Peyer's patch (tissue), 4 donors: ENCODE data around the gene AGAP1. TPM values are rescaled to one million over a fixed set of nuclear protein-coding genes. Genes with fewer than 3 reads are reported as not detected.

ENCODE experiments used
- DNase-seq, 3 donors: peaks; one replicate each; pipeline ENCODE4 v3.0.0-alpha.2; 2017 to 2019
- H3K27ac ChIP-seq, 4 donors: fragments of 200-600 bp; sonication (generic); one replicate each; pipeline ENCODE4 v1.5.1; 2016 to 2019
- H3K27me3 ChIP-seq, 2 donors: fragments of 200-600 bp; sonication (generic); one replicate each; pipeline ENCODE4 v1.5.1; 2019
- H3K36me3 ChIP-seq, 3 donors: fragments of 200-600 bp; sonication (generic); one replicate each; pipeline ENCODE4 v1.5.1; 2016 to 2019
- H3K4me1 ChIP-seq, 4 donors: fragments of 200-600 bp; sonication (generic); one replicate each; pipeline ENCODE4 v1.5.1; 2016 to 2019
- H3K4me3 ChIP-seq, 4 donors: fragments of 200-600 bp; sonication (generic); 1 replicate in 3 of 4; 2 replicates in 1 of 4; pipeline ENCODE4 v1.5.1; 2016 to 2019; ENCODE audit warnings: mild to moderate bottlenecking in 1 of 4
- H3K9me3 ChIP-seq, 4 donors: fragments of 200-600 bp; sonication (generic); one replicate each; pipeline ENCODE4 v1.5.1; 2016 to 2019; ENCODE audit warnings: mild to moderate bottlenecking in 1 of 4
- POLR2A ChIP-seq, 2 donors: fragments of 450-650 bp; IDR thresholded peaks; one replicate each; pipeline ENCODE4 v1.5.1; 2017; ENCODE audit warnings: antibody characterized with exemption in 2 of 2, mild to moderate bottlenecking in 2 of 2, moderate library complexity in 2 of 2
- total RNA-seq, 4 donors: library from RNA; depleted of rRNA; stranded (reverse); fragments of >200 nt; gene quantifications; one replicate each; pipeline ENCODE4 v1.1.0, GENCODE V29; 2016
- TF ChIP-seq, protein P1 (sequence below), 6 experiments: fragments of 450-650 bp in 4 of 6; fragments of 200-600 bp in 2 of 6; sonication (generic) in 1 of 6; IDR thresholded peaks; one replicate each; pipeline ENCODE4 v1.5.1; 2017 to 2019; ENCODE audit warnings: antibody characterized with exemption in 6 of 6, mild to moderate bottlenecking in 3 of 6, moderate library complexity in 1 of 6

Gene AGAP1
- total RNA-seq, 4 donors from 2014 or later = 55.7 to 79.1 (median 66.9) TPM

DNA sequence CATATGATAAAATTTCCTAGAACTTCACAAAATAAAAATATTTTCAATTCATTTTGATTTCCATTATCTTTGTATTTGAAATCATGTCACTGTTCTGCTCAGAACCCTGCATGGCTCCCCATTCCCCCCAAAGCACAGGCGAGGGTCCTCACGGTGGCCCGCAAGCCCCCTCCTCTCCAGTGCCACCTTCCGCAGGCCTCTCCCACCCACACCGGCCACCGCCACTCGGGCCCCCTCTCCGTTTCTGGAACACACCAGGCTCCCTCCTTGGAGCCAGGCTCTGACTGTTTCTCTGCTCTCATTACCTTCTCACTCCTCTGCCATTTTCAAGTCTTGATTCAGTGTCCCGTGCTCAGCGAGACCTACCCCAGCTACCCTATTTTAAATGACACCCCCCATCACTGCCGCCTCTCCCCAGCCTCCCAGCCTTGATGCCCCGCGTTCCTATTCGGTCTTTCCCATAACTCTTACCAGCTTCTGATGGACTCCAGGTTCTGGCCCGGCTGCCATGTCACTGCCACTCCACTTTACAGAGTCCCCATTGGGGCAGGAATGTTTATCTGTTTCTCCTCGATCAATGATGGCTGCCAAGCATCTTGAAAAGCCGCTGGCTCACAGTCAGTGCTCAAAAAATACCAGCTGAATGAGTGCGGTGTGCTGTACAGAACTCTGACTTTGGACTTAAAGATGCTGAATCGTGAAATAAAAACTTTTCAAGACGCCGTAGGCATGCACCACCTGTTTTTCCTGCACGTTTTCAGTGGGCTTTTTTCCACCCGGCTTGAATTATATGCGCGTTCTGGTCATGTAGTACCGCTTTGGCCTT lies 473.3 kb downstream of the AGAP1 start:
- Histone ChIP-seq H3K9me3 (no peaks in the 10 kb centered on the region), H3K4me1 (no peaks in the 10 kb centered on the region), H3K4me3 (no peak overlapping the region), H3K27ac (no peak overlapping the region), H3K27me3 (no peaks in the 10 kb centered on the region), H3K36me3 (peaks cover 0 to 22% (median 0%) of the 10 kb centered on the region in 3 donors)
- TF ChIP-seq POLR2A (IDR thresholded peaks at IDR 0.05) = no peak
- TF ChIP-seq, protein P1, sequence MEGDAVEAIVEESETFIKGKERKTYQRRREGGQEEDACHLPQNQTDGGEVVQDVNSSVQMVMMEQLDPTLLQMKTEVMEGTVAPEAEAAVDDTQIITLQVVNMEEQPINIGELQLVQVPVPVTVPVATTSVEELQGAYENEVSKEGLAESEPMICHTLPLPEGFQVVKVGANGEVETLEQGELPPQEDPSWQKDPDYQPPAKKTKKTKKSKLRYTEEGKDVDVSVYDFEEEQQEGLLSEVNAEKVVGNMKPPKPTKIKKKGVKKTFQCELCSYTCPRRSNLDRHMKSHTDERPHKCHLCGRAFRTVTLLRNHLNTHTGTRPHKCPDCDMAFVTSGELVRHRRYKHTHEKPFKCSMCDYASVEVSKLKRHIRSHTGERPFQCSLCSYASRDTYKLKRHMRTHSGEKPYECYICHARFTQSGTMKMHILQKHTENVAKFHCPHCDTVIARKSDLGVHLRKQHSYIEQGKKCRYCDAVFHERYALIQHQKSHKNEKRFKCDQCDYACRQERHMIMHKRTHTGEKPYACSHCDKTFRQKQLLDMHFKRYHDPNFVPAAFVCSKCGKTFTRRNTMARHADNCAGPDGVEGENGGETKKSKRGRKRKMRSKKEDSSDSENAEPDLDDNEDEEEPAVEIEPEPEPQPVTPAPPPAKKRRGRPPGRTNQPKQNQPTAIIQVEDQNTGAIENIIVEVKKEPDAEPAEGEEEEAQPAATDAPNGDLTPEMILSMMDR (IDR thresholded peaks at IDR 0.05) = no peak
- no peak for DNase-seq

DNA sequence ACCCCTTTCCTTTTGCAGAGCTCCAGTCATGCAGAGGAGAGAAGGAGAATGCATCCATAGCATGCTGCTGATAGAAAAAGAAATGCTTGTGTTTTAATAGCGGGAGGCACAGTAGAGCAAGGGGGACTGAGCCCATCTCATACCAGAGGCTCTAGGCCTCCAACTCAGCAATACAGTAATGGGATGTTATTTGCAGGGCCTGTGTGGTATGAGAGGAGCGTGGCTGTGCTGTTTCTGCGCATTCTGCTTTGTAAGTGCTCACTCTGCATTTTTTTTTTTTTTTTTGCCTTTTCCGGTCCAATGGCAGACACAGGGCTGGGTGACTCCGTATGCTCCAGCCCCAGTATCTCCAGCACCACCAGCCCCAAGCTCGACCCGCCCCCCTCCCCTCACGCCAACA lies 474.3 kb downstream of the AGAP1 start:
- H3K4me1 ChIP-seq = no peaks in the 10 kb centered on the region
- peaks cover 0 to 30% (median 0%) of the 10 kb centered on the region in 3 donors for H3K36me3 ChIP-seq

DNA sequence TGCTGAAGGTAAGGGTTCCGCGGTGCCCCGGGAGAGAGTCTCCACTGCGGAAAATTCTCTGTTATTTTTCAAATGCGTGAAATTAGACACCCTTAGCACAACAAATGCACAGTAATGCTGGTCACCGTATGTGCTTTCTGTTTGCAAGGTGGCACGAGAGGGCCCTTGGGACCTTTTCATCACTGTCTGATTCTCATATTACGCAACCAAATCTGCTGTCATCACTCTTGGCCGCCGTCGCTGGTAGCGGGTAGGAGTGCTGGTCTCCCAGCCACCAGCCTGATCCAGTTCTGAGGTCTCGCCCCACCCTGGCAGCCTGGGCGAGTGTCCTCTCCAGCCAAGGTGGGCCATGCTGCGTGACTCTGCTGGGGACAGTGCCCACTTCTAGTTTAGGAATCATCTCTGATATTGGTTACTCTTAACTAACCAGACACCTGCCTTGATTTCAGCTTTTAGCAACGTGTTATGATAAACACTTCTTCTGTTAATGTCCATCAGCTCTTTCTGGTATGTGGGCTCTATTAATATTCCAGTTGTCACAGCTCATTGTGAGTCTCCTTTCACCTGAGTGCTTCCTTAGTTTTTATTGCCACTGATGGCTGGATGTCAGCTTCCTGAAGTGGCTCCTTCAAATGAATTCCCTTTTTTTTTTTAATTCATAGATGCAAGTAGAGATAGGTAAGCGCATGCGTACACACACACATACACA lies 474.9 kb downstream of the AGAP1 start:
- no peaks in the 10 kb centered on the region for H3K9me3 ChIP-seq
- H3K4me3 ChIP-seq = no peak overlapping the region
- TF ChIP-seq, protein P1 (IDR thresholded peaks at IDR 0.05) = no peak
- no peak for TF ChIP-seq POLR2A (IDR thresholded peaks at IDR 0.05)
- H3K27ac ChIP-seq = no peak overlapping the region
- H3K27me3 ChIP-seq = no peaks in the 10 kb centered on the region
- H3K4me1 ChIP-seq = no peaks in the 10 kb centered on the region
- H3K36me3 ChIP-seq = peaks cover 0 to 30% (median 0%) of the 10 kb centered on the region in 3 donors
- peak in 1 of 3 donors; percentile 31 for DNase-seq

More for the DNA sequence above, 474.3 kb downstream of the AGAP1 start:
- no peak overlapping the region for H3K4me3 ChIP-seq
- H3K27me3 ChIP-seq = no peaks in the 10 kb centered on the region
- TF ChIP-seq, protein P1 (IDR thresholded peaks at IDR 0.05) = no peak
- TF ChIP-seq POLR2A (IDR thresholded peaks at IDR 0.05) = no peak
- no peak overlapping the region for H3K27ac ChIP-seq
- H3K9me3 ChIP-seq = no peaks in the 10 kb centered on the region
- no peak for DNase-seq

DNA sequence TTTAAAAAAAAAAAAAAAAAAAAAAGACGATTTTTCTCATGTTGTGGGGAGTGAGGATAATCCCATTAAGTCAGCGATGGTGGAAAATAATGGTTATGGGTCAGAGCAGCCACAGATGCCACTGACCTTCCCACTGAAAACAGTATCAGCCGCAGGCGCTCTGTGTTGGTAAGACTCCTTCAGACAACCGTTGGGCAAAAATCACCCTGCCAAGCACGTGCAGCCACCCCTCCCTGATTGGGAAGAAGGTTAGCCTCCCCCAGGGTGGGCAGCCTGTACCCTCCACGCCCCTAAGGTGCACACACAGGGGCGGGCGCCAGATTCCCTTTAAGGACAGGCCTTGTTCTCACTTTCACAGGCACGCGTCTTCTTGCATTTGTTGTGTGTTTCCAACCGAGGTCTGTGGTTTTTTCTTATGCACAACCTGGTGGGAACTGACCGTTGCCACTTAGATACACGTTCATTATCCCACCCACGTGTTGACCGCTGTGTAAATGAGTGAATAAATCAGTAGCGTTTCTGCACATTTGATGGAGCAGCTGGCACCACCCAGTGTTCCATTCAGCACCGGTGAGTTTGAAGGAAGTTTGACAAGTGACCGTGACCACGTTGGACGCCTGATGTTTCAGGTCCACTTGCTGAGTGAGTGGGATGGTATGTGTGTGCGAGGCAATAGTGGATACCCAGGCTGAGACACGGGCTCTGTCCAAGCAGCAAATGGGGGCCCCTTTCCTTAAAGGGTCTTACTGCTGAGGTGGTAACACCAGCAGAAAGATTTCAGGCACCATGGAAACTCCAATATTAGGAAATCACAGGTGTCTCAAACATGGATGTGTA lies 476.6 kb downstream of the AGAP1 start:
- no peaks in the 10 kb centered on the region for H3K4me1 ChIP-seq
- peaks cover 0 to 30% (median 0%) of the 10 kb centered on the region in 3 donors for H3K36me3 ChIP-seq
- H3K27ac ChIP-seq = no peak overlapping the region
- no peaks in the 10 kb centered on the region for H3K27me3 ChIP-seq
- H3K4me3 ChIP-seq = no peak overlapping the region
- no peak for TF ChIP-seq POLR2A (IDR thresholded peaks at IDR 0.05)
- TF ChIP-seq, protein P1 (IDR thresholded peaks at IDR 0.05) = no peak
- no peaks in the 10 kb centered on the region for H3K9me3 ChIP-seq
- peak in 1 of 3 donors; percentile 30 for DNase-seq

DNA sequence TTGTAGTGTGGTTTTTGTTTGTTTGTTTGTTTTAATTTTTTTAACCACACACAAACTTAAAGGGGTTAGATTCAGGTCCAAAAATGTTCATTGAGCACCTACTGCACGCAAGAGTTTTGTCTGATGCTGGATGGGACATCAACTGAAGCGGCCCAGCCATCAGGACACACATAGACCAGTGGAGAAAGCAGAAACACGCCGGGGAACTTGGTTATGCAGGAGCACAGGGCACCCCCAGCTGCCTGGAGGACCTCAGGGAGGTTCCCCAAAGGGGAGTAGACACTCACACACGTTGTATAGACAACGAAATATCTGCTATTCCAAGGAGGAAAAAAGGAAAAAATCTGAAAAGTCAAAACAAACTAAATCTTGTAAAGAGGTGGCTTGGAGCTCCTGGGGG lies 482.7 kb downstream of the AGAP1 start:
- no peak overlapping the region for H3K4me3 ChIP-seq
- H3K27me3 ChIP-seq = no peaks in the 10 kb centered on the region
- H3K4me1 ChIP-seq = no peaks in the 10 kb centered on the region
- TF ChIP-seq, protein P1 (IDR thresholded peaks at IDR 0.05) = no peak
- no peak for TF ChIP-seq POLR2A (IDR thresholded peaks at IDR 0.05)
- H3K27ac ChIP-seq = no peak overlapping the region
- peak in 1 of 3 donors; percentile 38 for DNase-seq
- no peaks in the 10 kb centered on the region for H3K9me3 ChIP-seq
- peaks cover 0 to 19% (median 0%) of the 10 kb centered on the region in 3 donors for H3K36me3 ChIP-seq
